Endodermal cell (in vitro differentiated cells): ENCODE results near the gene MYH6. TPM values are rescaled to one million over a fixed set of nuclear protein-coding genes. Genes with fewer than 3 reads are reported as not detected.

Experiments
- DNase-seq: peaks from one replicate; pipeline ENCODE4 v3.0.0-alpha.2; 2017
- H3K27ac ChIP-seq: 2 replicates; pipeline ENCODE4 v1.5.1; 2013; ENCODE audit warnings: mild to moderate bottlenecking, low read depth, low read length, moderate library complexity
- H3K27me3 ChIP-seq: 2 replicates; pipeline ENCODE4 v1.6.1; 2013; ENCODE audit warnings: mild to moderate bottlenecking, low read length, moderate library complexity; ENCODE audit not compliant: insufficient read depth, control insufficient read depth, poor library complexity, severe bottlenecking
- H3K36me3 ChIP-seq: 2 replicates; pipeline ENCODE4 v1.7.0; 2013; ENCODE audit warnings: mild to moderate bottlenecking, low read length, moderate library complexity; ENCODE audit not compliant: control insufficient read depth, insufficient read depth
- H3K4me1 ChIP-seq: one replicate; pipeline ENCODE4 v1.7.0; 2013; ENCODE audit warnings: low read length; ENCODE audit not compliant: control insufficient read depth, insufficient read depth
- H3K4me3 ChIP-seq: 2 replicates; pipeline ENCODE4 v1.5.1; 2013; ENCODE audit warnings: mild to moderate bottlenecking, low read length, moderate library complexity
- H3K9ac ChIP-seq: 2 replicates; pipeline ENCODE4 v1.6.1; 2013; ENCODE audit warnings: mild to moderate bottlenecking, low read length, moderate library complexity; ENCODE audit not compliant: poor library complexity, severe bottlenecking; ENCODE audit errors: extremely low read depth
- H3K9me3 ChIP-seq: 2 replicates; pipeline ENCODE4 v1.6.1; 2013; ENCODE audit warnings: mild to moderate bottlenecking, low read length, moderate library complexity; ENCODE audit not compliant: control insufficient read depth
- H3K27ac Mint-ChIP-seq: 2 replicates; pipeline ENCODE4 v1.8.0; 2020; ENCODE audit warnings: mixed read lengths
- H3K27me3 Mint-ChIP-seq: 2 replicates; pipeline ENCODE4 v1.8.0; 2021; ENCODE audit warnings: mild to moderate bottlenecking, mixed read lengths; ENCODE audit not compliant: insufficient read depth
- H3K36me3 Mint-ChIP-seq: 2 replicates; pipeline ENCODE4 v1.8.0; 2020; ENCODE audit warnings: low read depth, mixed read lengths
- H3K4me1 Mint-ChIP-seq: 2 replicates; pipeline ENCODE4 v1.8.0; 2020; ENCODE audit warnings: mixed read lengths
- H3K4me3 Mint-ChIP-seq: 2 replicates; pipeline ENCODE4 v1.8.0; 2020; ENCODE audit warnings: mild to moderate bottlenecking, moderate library complexity, mixed read lengths
- H3K9me3 Mint-ChIP-seq: 2 replicates; pipeline ENCODE4 v1.8.0; 2020; ENCODE audit warnings: mild to moderate bottlenecking, mixed read lengths
- CTCF ChIP-seq: fragments of 200-600 bp; sonication (generic); conservative IDR thresholded peaks from 2 replicates; pipeline ENCODE4 v1.5.0; 2021; ENCODE audit warnings: antibody characterized with exemption, mild to moderate bottlenecking
- WGBS, 2 experiments: methylation state at CpG; one replicate each; pipeline versions ENCODE4 v1.1.5 to v1.1.7; 2013; ENCODE audit warnings: missing lambda C conversion rate in 2 of 2, mixed read lengths in 1 of 2; ENCODE audit not compliant: insufficient coverage in 1 of 2, insufficient read length in 1 of 2; 5-methylcytosine and 5-hydroxymethylcytosine counted together
- total RNA-seq, 2 donors: library from RNA; stranded (reverse); fragmentation: NEBNext Ultra II Directional in 1 of 2; extraction: Animal tissue kit (Norgen Biotek cat#: 25700) in 1 of 2; gene quantifications; 2 replicates in 1 of 2; 3 replicates in 1 of 2; pipeline ENCODE4 v1.2.1, GENCODE V29; 2021

The MYH6 gene
- total RNA-seq, 2 donors from 2014 or later, result not detected

GRCh38 chr14:23345987-23346692 lies 61.9 kb downstream of the MYH6 start:
- Mint-ChIP-seq H3K27ac (peak overlapping the region; percentile 34), H3K9me3 (peaks cover 14% of the 10 kb centered on the region), H3K4me1 (peaks cover 23% of the 10 kb centered on the region), H3K36me3 (peaks cover 19% of the 10 kb centered on the region), H3K27me3 (peaks cover 17% of the 10 kb centered on the region), H3K4me3 (peak overlapping the region; percentile 10)
- Histone ChIP-seq H3K9me3 (peaks cover 19% of the 10 kb centered on the region), H3K27ac (no peak overlapping the region), H3K4me3 (peak overlapping the region; percentile 61), H3K36me3 (no peaks in the 10 kb centered on the region), H3K4me1 (peaks cover 19% of the 10 kb centered on the region), H3K27me3 (peaks cover 4% of the 10 kb centered on the region), H3K9ac (no peak overlapping the region)
- WGBS, 2 experiments, result 70 to 72% methylated on average over 9 to 13 of the region's 13 CpGs
- DNase-seq, result peak; percentile 75
- peak; percentile 58 for TF ChIP-seq CTCF

GRCh38 chr14:23344481-23344880 lies 63.6 kb downstream of the MYH6 start:
- Mint-ChIP-seq H3K27me3 (peaks cover 2% of the 10 kb centered on the region), H3K9me3 (peaks cover 28% of the 10 kb centered on the region), H3K27ac (no peak overlapping the region), H3K36me3 (peaks cover 6% of the 10 kb centered on the region), H3K4me3 (no peak overlapping the region), H3K4me1 (peaks cover 23% of the 10 kb centered on the region)
- H3K9me3 ChIP-seq, result peaks cover 36% of the 10 kb centered on the region
- no peak overlapping the region for H3K9ac ChIP-seq
- peak overlapping the region; percentile 61 for H3K4me3 ChIP-seq
- 91% methylated on average over 3 of the region's 3 CpGs; no CpG with 5 or more reads in 1 of the 2 experiments for WGBS, 2 experiments
- DNase-seq, result peak; percentile 10
- TF ChIP-seq CTCF, result peak; percentile 33
- no peak overlapping the region for H3K27ac ChIP-seq
- H3K4me1 ChIP-seq, result peaks cover 19% of the 10 kb centered on the region
- no peaks in the 10 kb centered on the region for H3K27me3 ChIP-seq
- H3K36me3 ChIP-seq, result no peaks in the 10 kb centered on the region

GRCh38 chr14:23339506-23340268 lies 68.4 kb downstream of the MYH6 start:
- WGBS, 2 experiments, result 88 to 92% methylated on average over 1 of the region's 1 CpG
- peak overlapping the region; percentile 26 for H3K4me3 ChIP-seq
- no peaks in the 10 kb centered on the region for H3K27me3 ChIP-seq

More at GRCh38 chr14:23339506-23340268, 68.4 kb downstream of the MYH6 start:
- TF ChIP-seq CTCF, result no peak
- Histone ChIP-seq H3K9ac (no peak overlapping the region), H3K27ac (no peak overlapping the region), H3K4me1 (peaks cover 3% of the 10 kb centered on the region), H3K36me3 (no peaks in the 10 kb centered on the region), H3K9me3 (peaks cover 68% of the 10 kb centered on the region)
- Mint-ChIP-seq H3K4me3 (no peak overlapping the region), H3K27me3 (peaks cover 30% of the 10 kb centered on the region), H3K4me1 (peaks cover 5% of the 10 kb centered on the region), H3K9me3 (peaks cover 59% of the 10 kb centered on the region), H3K27ac (no peak overlapping the region), H3K36me3 (peaks cover 6% of the 10 kb centered on the region)
- no peak for DNase-seq
